ENCODE results near the gene ACYP1. TPM values are rescaled to one million over a fixed set of nuclear protein-coding genes. Genes with fewer than 3 reads are reported as not detected.

ACYP1 gene
- 22.4 and 23.5 TPM in 2 replicates for total RNA-seq

GRCh38 chr14:75063491-75064204, at the start of gene ACYP1:
ACYP1 (minus strand) TSS chr14:75064024; CDS start chr14:75063553, 471 bp downstream.

GRCh38 chr14:75069121-75069810, 5.4 kb upstream of the ACYP1 start, which contains the start of gene ZC2HC1C:
ZC2HC1C (plus strand) TSS chr14:75069641; CDS start chr14:75070574, 933 bp downstream.

GRCh38 chr14:75050852-75051555, 12.8 kb downstream of the ACYP1 start, which contains the start of gene MLH3:
MLH3 (minus strand) TSS chr14:75051467; CDS start chr14:75049655, 1,812 bp downstream.

Other genes with a start within 250 kb of the ACYP1 start
- not detected in 2 replicates for gene PROX2, start 187.9 kb downstream of the ACYP1 start, total RNA-seq
- gene DLST, start 182.1 kb downstream of the ACYP1 start, total RNA-seq, result 53.6 and 58.9 TPM in 2 replicates
- under 0.01 and 0.47 TPM in 2 replicates for gene RPS6KL1, start 140.8 kb downstream of the ACYP1 start, total RNA-seq
- 4.9 and 8.7 TPM in 2 replicates for gene PGF, start 108.4 kb downstream of the ACYP1 start, total RNA-seq
- 29.8 and 48.1 TPM in 2 replicates for gene EIF2B2, start 61.1 kb downstream of the ACYP1 start, total RNA-seq
- 19.9 and 29.0 TPM in 2 replicates for gene MLH3, start 12.6 kb downstream of the ACYP1 start, total RNA-seq
- gene ZC2HC1C, start 5.6 kb upstream of the ACYP1 start, total RNA-seq, result 1.4 and 1.5 TPM in 2 replicates
- 70.9 and 84.9 TPM in 2 replicates for gene NEK9, start 63.0 kb upstream of the ACYP1 start, total RNA-seq
- 164 and 166 TPM in 2 replicates for gene TMED10, start 112.6 kb upstream of the ACYP1 start, total RNA-seq
- 2.5 and 30.0 TPM in 2 replicates for gene FOS, start 214.8 kb upstream of the ACYP1 start, total RNA-seq